Measurements from ENCODE around the gene INSYN2B. TPM values are rescaled to one million over a fixed set of nuclear protein-coding genes. Genes with fewer than 3 reads are reported as not detected.

Gene INSYN2B
- polyA plus RNA-seq, 1 experiment: 2.0 TPM

GRCh38 chr5:169991115-169991869 is 11.0 kb upstream of the INSYN2B start:
- DNase-seq (ENCODE audit: low read depth): no peak
- TF ChIP-seq CTCF (IDR thresholded peaks at IDR 0.05; ENCODE audit: insufficient read depth, low read depth, low read length): no peak
- no peak overlapping the region for H3K4me3 ChIP-seq (ENCODE audit: low read depth, low read length)
- no peaks in the 10 kb centered on the region for H3K36me3 ChIP-seq (ENCODE audit: control insufficient read depth, insufficient read depth, low read length)
- ChIA-PET CTCF (interaction anchor here (2.6 kb wide), 2 partner anchors 11 kb away, joined by 9 to 13 read pairs; partner anchors contain the start of gene INSYN2B), POLR2A (no interaction called here)
- no peaks in the 10 kb centered on the region for H3K27me3 ChIP-seq (ENCODE audit: control insufficient read depth, insufficient read depth, low read length)

GRCh38 chr5:169989365-169989764 is 9.1 kb upstream of the INSYN2B start:
- ChIA-PET POLR2A (no interaction called here), CTCF (interaction anchor here (2.6 kb wide), 1 partner anchor 9 kb away, joined by 13 read pairs; the partner anchor contains the start of gene INSYN2B)
- DNase-seq (ENCODE audit: low read depth): no peak
- Histone ChIP-seq H3K27me3 (ENCODE audit: control insufficient read depth, insufficient read depth, low read length) (no peaks in the 10 kb centered on the region), H3K4me3 (ENCODE audit: low read depth, low read length) (no peak overlapping the region), H3K36me3 (ENCODE audit: control insufficient read depth, insufficient read depth, low read length) (no peaks in the 10 kb centered on the region)
- no peak for TF ChIP-seq CTCF (IDR thresholded peaks at IDR 0.05; ENCODE audit: insufficient read depth, low read depth, low read length)

- POLR2A ChIA-PET: no interaction called here
- Histone ChIP-seq H3K36me3 (ENCODE audit: control insufficient read depth, insufficient read depth, low read length) (no peaks in the 10 kb centered on the region), H3K27me3 (ENCODE audit: control insufficient read depth, insufficient read depth, low read length) (no peaks in the 10 kb centered on the region), H3K4me3 (ENCODE audit: low read depth, low read length) (no peak overlapping the region)
- CTCF ChIA-PET: interaction anchor here (2.6 kb wide), 1 partner anchor 9 kb away, joined by 13 read pairs; the partner anchor contains the start of gene INSYN2B
- no peak for TF ChIP-seq CTCF (IDR thresholded peaks at IDR 0.05; ENCODE audit: insufficient read depth, low read depth, low read length)
- no peak for DNase-seq (ENCODE audit: low read depth)
These were observed 8.7 kb upstream of the INSYN2B start for GRCh38 chr5:169988947-169989346.

- no peak for TF ChIP-seq CTCF (IDR thresholded peaks at IDR 0.05; ENCODE audit: insufficient read depth, low read depth, low read length)
- ChIA-PET POLR2A (interaction anchor here (0.6 kb wide), 1 partner anchor 138 kb away, joined by 3 read pairs; no protein-coding TSS in a partner anchor), CTCF (interaction anchor here (2.6 kb wide), 1 partner anchor 8 kb away, joined by 13 read pairs; the partner anchor contains the start of gene INSYN2B)
- DNase-seq (ENCODE audit: low read depth): no peak
- H3K36me3 ChIP-seq (ENCODE audit: control insufficient read depth, insufficient read depth, low read length): no peaks in the 10 kb centered on the region
- H3K27me3 ChIP-seq (ENCODE audit: control insufficient read depth, insufficient read depth, low read length): no peaks in the 10 kb centered on the region
- no peak overlapping the region for H3K4me3 ChIP-seq (ENCODE audit: low read depth, low read length)
These were observed 7.9 kb upstream of the INSYN2B start for GRCh38 chr5:169988206-169988605.

GRCh38 chr5:169979871-169980270 is 424 bp downstream of the INSYN2B start:
- no peak for TF ChIP-seq CTCF (IDR thresholded peaks at IDR 0.05; ENCODE audit: insufficient read depth, low read depth, low read length)
- ChIA-PET CTCF (interaction anchor here (0.6 to 3.0 kb wide), 83 partner anchors 9 to 1312 kb away, joined by 3 to 38 read pairs (median 6); partner anchors contain the start of gene SPDL1), POLR2A (no interaction called here)
- Histone ChIP-seq H3K36me3 (ENCODE audit: control insufficient read depth, insufficient read depth, low read length) (no peaks in the 10 kb centered on the region), H3K27me3 (ENCODE audit: control insufficient read depth, insufficient read depth, low read length) (no peaks in the 10 kb centered on the region), H3K4me3 (ENCODE audit: low read depth, low read length) (peak overlapping the region; percentile 43)
- DNase-seq (ENCODE audit: low read depth): no peak

Data from BJ (cell line).